ENCODE results near the gene KATNB1. TPM values are rescaled to one million over a fixed set of nuclear protein-coding genes. Genes with fewer than 3 reads are reported as not detected.

KATNB1 gene
- polyA plus RNA-seq, 1 of the 3 experiments (the other 2 are of a cell fraction), result 43.7 TPM

DNA sequence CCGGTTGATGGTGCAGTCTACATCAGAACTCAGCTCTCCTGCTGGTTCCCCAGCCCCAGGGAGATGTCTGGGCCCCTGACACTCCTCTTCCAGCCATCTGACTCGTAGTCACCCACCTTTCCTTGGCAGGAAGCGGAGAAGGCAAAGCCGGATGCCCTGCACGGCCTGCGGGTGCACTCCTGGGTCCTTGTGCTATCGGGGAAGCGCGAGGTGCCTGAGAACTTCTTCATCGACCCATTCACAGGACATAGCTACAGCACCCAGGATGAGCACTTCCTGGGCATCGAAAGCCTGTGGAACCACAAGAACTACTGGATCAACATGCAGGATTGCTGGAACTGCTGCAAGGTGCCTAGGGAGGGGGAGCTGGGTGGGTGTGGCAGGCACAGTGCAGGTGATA, 28.2 kb upstream of the KATNB1 start:
- no peaks in the 10 kb centered on the region for H4K20me1 ChIP-seq (ENCODE audit: insufficient read depth)
- no peak overlapping the region for H3K27ac ChIP-seq (ENCODE audit: low read depth in 2 of 2, low read length in 1 of 2)

DNA sequence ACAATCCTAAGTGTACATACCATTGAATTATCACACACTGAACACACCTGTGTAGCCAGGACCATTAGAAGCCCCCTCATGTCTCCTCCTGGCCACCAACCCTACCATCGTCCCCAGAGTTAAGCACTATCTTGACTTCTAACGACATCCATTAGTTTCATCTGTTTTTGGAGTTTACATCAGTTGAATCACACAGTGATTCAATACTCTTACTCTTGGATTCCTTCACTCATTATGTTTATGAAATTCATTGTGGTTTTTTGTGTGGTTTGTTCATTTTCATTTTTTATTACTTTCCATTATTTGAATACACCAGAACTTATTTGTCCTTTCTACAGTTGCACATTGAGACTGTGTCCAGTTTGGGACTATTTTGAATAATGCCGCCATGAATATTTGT, 27.4 kb upstream of the KATNB1 start:
- no peak overlapping the region for H3K9ac ChIP-seq
- no peaks in the 10 kb centered on the region; a peak in 1 of 4 replicates for H3K4me1 ChIP-seq (ENCODE audit: control insufficient read depth in 1 of 2, insufficient read depth in 2 of 2, low read depth in 1 of 2, low read length in 1 of 2)
- H3K27me3 ChIP-seq (ENCODE audit: insufficient read depth), result 0 out of 2 replicates have a peak, but pooled peaks cover 5% of the 10 kb centered on the region
- no peaks in the 10 kb centered on the region for H4K20me1 ChIP-seq (ENCODE audit: insufficient read depth)
- no peak for TF ChIP-seq GABPA (IDR thresholded peaks at IDR 0.05; ENCODE audit: low read depth)
- TF ChIP-seq NRF1 (IDR thresholded peaks at IDR 0.05; ENCODE audit: low read depth, low read length), result no peak
- no peak for TF ChIP-seq RFX5 (IDR thresholded peaks at IDR 0.05; ENCODE audit: low read length)
- no peak for TF ChIP-seq RXRA (IDR thresholded peaks at IDR 0.05; ENCODE audit: borderline replicate concordance, low read depth)
- TF ChIP-seq, protein P1, sequence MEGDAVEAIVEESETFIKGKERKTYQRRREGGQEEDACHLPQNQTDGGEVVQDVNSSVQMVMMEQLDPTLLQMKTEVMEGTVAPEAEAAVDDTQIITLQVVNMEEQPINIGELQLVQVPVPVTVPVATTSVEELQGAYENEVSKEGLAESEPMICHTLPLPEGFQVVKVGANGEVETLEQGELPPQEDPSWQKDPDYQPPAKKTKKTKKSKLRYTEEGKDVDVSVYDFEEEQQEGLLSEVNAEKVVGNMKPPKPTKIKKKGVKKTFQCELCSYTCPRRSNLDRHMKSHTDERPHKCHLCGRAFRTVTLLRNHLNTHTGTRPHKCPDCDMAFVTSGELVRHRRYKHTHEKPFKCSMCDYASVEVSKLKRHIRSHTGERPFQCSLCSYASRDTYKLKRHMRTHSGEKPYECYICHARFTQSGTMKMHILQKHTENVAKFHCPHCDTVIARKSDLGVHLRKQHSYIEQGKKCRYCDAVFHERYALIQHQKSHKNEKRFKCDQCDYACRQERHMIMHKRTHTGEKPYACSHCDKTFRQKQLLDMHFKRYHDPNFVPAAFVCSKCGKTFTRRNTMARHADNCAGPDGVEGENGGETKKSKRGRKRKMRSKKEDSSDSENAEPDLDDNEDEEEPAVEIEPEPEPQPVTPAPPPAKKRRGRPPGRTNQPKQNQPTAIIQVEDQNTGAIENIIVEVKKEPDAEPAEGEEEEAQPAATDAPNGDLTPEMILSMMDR (IDR thresholded peaks at IDR 0.05), result no peak
- TF ChIP-seq FOXJ3 (CRISPR knock-in tag; IDR thresholded peaks at IDR 0.05), result no peak
- no peak for TF ChIP-seq SIN3A (IDR thresholded peaks at IDR 0.05; ENCODE audit: borderline replicate concordance, low read depth, low read length)
- no peak for TF ChIP-seq MXI1 (IDR thresholded peaks at IDR 0.05; ENCODE audit: low read depth, low read length)
- no peaks in the 10 kb centered on the region for H3K79me2 ChIP-seq (ENCODE audit: insufficient read depth)
- H3K36me3 ChIP-seq (replicated peaks in 1 of 2; ENCODE audit: control insufficient read depth in 1 of 2, insufficient read depth in 2 of 2, low read length in 1 of 2), result no peaks in the 10 kb centered on the region
- no peak overlapping the region for H3K27ac ChIP-seq (ENCODE audit: low read depth in 2 of 2, low read length in 1 of 2)
- WGBS (ENCODE audit: low lambda C conversion rate), result 84% methylated on average over 3 of the region's 3 CpGs
- ChIA-PET POLR2A (no interaction called here), CTCF (no interaction called here)
- no peak overlapping the region for H2AFZ ChIP-seq (ENCODE audit: low read depth)
- no peaks in the 10 kb centered on the region for H3F3A ChIP-seq (replicated peaks; ENCODE audit: insufficient read depth)
- no peak overlapping the region for H3K4me2 ChIP-seq
- no peaks in the 10 kb centered on the region for H3K9me2 ChIP-seq
- H3K9me3 ChIP-seq, result no peaks in the 10 kb centered on the region
- DNase-seq, result no peak
- no peak overlapping the region for H3K4me3 ChIP-seq (ENCODE audit: low read depth in 2 of 2, low read length in 1 of 2)

More for the DNA sequence above, 28.2 kb upstream of the KATNB1 start:
- CTCF ChIA-PET, result no interaction called here
- H3K79me2 ChIP-seq (ENCODE audit: insufficient read depth), result no peaks in the 10 kb centered on the region
- no peak for DNase-seq
- H2AFZ ChIP-seq (ENCODE audit: low read depth), result no peak overlapping the region
- no peaks in the 10 kb centered on the region for H3F3A ChIP-seq (replicated peaks; ENCODE audit: insufficient read depth)
- no peaks in the 10 kb centered on the region for H3K36me3 ChIP-seq (replicated peaks in 1 of 2; ENCODE audit: control insufficient read depth in 1 of 2, insufficient read depth in 2 of 2, low read length in 1 of 2)
- H3K4me2 ChIP-seq, result no peak overlapping the region
- 66% methylated on average over 11 of the region's 11 CpGs for WGBS (ENCODE audit: low lambda C conversion rate)
- no peak overlapping the region for H3K4me3 ChIP-seq (ENCODE audit: low read depth in 2 of 2, low read length in 1 of 2)
- 0 out of 2 replicates have a peak, but pooled peaks cover 5% of the 10 kb centered on the region for H3K27me3 ChIP-seq (ENCODE audit: insufficient read depth)
- no peak for TF ChIP-seq SMC3 (IDR thresholded peaks at IDR 0.05; ENCODE audit: low read depth, low read length)
- no peak for TF ChIP-seq TCF12 (IDR thresholded peaks at IDR 0.05)
- no peak for TF ChIP-seq YY1 (IDR thresholded peaks at IDR 0.05; ENCODE audit: low read depth)
- TF ChIP-seq MEF2A (IDR thresholded peaks at IDR 0.05; ENCODE audit: borderline replicate concordance, low read depth), result no peak
- no peak for TF ChIP-seq RXRA (IDR thresholded peaks at IDR 0.05; ENCODE audit: borderline replicate concordance, low read depth)
- no peak for TF ChIP-seq EZH2phosphoT487 (IDR thresholded peaks at IDR 0.05; ENCODE audit: borderline replicate concordance, low read depth)
- TF ChIP-seq NRF1 (IDR thresholded peaks at IDR 0.05; ENCODE audit: low read depth, low read length), result no peak
- TF ChIP-seq, protein P2, sequence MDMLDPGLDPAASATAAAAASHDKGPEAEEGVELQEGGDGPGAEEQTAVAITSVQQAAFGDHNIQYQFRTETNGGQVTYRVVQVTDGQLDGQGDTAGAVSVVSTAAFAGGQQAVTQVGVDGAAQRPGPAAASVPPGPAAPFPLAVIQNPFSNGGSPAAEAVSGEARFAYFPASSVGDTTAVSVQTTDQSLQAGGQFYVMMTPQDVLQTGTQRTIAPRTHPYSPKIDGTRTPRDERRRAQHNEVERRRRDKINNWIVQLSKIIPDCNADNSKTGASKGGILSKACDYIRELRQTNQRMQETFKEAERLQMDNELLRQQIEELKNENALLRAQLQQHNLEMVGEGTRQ (IDR thresholded peaks at IDR 0.05; ENCODE audit: borderline replicate concordance, low read depth, low read length), result no peak
- TF ChIP-seq, protein P3, sequence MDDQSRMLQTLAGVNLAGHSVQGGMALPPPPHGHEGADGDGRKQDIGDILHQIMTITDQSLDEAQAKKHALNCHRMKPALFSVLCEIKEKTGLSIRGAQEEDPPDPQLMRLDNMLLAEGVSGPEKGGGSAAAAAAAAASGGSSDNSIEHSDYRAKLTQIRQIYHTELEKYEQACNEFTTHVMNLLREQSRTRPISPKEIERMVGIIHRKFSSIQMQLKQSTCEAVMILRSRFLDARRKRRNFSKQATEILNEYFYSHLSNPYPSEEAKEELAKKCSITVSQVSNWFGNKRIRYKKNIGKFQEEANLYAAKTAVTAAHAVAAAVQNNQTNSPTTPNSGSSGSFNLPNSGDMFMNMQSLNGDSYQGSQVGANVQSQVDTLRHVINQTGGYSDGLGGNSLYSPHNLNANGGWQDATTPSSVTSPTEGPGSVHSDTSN (IDR thresholded peaks at IDR 0.05), result no peak
- no peak for TF ChIP-seq NFIC (IDR thresholded peaks at IDR 0.05; ENCODE audit: borderline replicate concordance)
- no peak for TF ChIP-seq CHD2 (IDR thresholded peaks at IDR 0.05; ENCODE audit: low read length, partially characterized antibody)
- TF ChIP-seq POLR2AphosphoS5 (IDR thresholded peaks at IDR 0.05; ENCODE audit: low read depth, low read length), result no peak
- TF ChIP-seq FOSL2 (IDR thresholded peaks at IDR 0.05; ENCODE audit: borderline replicate concordance, low read depth), result no peak
- TF ChIP-seq ELF1 (IDR thresholded peaks at IDR 0.05), result no peak
- no peak for TF ChIP-seq FOXM1 (IDR thresholded peaks at IDR 0.05; ENCODE audit: low read depth)
- no peak for TF ChIP-seq SIN3A (IDR thresholded peaks at IDR 0.05; ENCODE audit: borderline replicate concordance, low read depth, low read length)
- POLR2A ChIA-PET, result no interaction called here
- no peaks in the 10 kb centered on the region for H3K9me2 ChIP-seq
- no peaks in the 10 kb centered on the region; a peak in 1 of 4 replicates for H3K4me1 ChIP-seq (ENCODE audit: control insufficient read depth in 1 of 2, insufficient read depth in 2 of 2, low read depth in 1 of 2, low read length in 1 of 2)
- H3K9ac ChIP-seq, result no peak overlapping the region
- H3K9me3 ChIP-seq, result no peaks in the 10 kb centered on the region
